ENCODE data around the gene OR6K6.

GRCh38 chr1:158793604-158794003 lies 39.1 kb downstream of the OR6K6 start:
- TF ChIP-seq POLR2AphosphoS5 (IDR thresholded peaks at IDR 0.05; ENCODE audit: low read depth, low read length): no peak
- TF ChIP-seq, protein P1, sequence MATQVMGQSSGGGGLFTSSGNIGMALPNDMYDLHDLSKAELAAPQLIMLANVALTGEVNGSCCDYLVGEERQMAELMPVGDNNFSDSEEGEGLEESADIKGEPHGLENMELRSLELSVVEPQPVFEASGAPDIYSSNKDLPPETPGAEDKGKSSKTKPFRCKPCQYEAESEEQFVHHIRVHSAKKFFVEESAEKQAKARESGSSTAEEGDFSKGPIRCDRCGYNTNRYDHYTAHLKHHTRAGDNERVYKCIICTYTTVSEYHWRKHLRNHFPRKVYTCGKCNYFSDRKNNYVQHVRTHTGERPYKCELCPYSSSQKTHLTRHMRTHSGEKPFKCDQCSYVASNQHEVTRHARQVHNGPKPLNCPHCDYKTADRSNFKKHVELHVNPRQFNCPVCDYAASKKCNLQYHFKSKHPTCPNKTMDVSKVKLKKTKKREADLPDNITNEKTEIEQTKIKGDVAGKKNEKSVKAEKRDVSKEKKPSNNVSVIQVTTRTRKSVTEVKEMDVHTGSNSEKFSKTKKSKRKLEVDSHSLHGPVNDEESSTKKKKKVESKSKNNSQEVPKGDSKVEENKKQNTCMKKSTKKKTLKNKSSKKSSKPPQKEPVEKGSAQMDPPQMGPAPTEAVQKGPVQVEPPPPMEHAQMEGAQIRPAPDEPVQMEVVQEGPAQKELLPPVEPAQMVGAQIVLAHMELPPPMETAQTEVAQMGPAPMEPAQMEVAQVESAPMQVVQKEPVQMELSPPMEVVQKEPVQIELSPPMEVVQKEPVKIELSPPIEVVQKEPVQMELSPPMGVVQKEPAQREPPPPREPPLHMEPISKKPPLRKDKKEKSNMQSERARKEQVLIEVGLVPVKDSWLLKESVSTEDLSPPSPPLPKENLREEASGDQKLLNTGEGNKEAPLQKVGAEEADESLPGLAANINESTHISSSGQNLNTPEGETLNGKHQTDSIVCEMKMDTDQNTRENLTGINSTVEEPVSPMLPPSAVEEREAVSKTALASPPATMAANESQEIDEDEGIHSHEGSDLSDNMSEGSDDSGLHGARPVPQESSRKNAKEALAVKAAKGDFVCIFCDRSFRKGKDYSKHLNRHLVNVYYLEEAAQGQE (IDR thresholded peaks at IDR 0.05; ENCODE audit: insufficient read depth in 1 of 2, low read depth in 2 of 2, low read length in 2 of 2): no peak

All from PFSK-1 (cell line).